Measurements from ENCODE around the gene LRP1B.

LRP1B gene

DNA sequence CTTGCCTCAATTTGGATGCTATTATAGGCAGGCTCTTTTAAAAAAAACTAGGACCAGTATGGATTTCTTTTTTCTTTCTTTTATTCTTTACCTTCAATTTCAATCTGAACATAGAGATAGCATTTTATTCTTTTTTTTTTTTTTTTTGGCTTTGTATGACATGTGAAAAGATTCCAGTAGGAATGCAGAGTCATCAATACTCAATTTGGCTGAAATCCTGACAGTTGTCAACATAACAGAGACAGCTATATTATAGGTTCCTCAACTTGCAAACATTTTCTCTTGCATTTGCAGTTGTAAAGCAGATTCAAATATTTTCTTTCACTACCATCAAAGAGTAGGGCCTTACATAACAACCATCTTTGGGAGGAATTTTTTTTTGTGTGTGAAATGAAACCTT, 334.4 kb downstream of the LRP1B start:
- in situ Hi-C loops (cut with MboI; ENCODE audit: low sequenced_read_pairs), result no loop called here

DNA sequence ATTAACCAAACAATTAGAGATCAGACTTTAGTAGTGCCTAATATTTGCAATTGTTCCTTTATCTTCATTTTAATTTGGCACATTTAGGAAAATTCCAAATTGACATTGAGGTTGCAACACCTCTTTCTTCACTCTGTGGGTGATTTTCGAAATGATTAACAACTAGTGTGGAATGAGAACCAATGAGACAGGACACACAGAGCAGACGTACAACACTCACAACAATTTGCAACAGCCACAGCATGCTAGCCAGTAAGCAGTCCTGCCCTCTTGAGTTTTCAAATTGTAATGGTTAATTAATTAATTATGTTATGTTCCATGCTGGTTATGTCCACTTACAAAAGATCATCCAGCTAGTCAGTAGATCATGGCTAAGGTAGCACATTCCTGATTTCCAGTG, 339.3 kb downstream of the LRP1B start:
- in situ Hi-C loops (cut with MboI; ENCODE audit: low sequenced_read_pairs), result no loop called here

DNA sequence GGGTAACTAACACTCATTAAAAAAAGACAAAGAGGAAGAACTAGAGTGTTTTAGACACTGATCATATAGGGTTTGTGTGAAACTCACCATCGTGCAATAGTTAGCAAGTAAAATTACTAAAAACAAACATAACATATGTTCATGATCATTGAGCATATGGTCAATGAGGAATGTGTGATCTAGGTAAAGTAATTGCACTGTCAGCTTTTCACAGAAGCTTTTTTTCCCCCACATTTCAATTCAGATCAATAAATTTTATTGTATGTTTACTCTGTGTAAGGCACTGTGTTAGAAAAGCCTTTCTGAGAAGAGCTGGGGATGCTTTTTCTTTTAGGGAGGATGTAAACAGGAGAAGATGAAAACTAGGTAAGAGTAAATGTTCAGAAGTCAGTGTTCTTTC, 348.2 kb downstream of the LRP1B start:
- in situ Hi-C loops (cut with MboI; ENCODE audit: low sequenced_read_pairs), result no loop called here

DNA sequence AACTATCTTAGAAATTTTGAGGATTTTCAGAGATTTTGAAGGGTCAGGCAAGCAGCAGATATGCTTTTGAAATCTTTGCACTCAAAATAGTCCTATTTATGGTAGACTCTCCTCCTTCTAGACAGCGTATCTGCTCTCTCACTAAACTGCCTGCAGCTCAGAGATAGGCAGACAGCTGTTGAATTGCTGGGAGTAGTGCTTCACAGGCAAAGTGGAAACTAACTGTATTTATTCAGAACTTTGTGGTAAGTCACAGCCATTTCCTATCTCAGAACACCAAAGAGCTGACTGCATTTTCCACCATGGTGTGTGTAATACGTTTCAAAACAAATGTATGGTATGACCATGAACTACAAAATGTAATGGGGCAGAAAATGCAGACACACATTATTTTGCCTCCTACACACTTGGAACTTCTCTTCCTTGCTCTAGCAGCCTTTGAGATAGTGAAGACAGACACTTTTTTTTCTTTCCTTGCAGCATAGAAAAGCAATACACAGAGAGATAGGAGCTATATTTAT, 352.4 kb downstream of the LRP1B start:
- in situ Hi-C loops (cut with MboI; ENCODE audit: low sequenced_read_pairs), result no loop called here

DNA sequence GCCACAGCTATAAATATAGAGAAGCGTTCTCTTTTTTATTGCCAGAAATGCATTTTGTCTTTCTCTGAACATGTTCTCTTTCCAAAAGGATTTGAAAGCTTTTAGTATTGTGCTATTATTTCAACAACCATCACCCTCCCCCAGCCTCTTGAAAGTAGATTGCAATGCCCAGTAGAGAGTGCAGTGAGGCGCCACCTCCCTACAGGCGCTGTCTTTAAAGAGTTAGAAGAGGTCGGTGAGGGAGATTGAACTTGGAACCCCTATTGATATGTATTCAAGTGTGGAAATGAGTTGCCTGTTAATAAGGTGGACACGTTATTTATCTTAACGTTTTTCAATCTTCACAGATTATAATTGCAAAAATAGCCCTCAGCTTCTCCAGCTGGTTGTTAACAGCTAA, 360.3 kb downstream of the LRP1B start:
- in situ Hi-C loops (cut with MboI; ENCODE audit: low sequenced_read_pairs), result no loop called here

DNA sequence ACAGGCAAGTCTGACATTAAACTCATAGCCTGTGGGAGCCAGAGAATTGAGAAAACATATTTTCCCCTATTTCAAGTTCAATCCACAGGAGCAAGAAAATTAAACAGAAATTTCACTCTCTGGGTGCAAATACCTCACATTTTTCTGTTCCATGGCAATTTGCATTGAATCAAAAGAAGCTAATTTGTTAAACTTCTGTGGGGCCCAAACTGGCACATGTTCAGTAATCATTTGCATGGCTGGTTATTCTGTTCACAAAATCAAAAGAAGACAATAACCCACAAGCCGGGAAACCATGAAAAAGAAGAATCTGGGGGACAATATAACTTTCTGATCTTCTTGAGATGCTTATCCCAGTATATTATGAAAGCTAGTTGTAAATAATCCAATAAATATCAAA, 363.1 kb downstream of the LRP1B start:
- in situ Hi-C loops (cut with MboI; ENCODE audit: low sequenced_read_pairs), result no loop called here

DNA sequence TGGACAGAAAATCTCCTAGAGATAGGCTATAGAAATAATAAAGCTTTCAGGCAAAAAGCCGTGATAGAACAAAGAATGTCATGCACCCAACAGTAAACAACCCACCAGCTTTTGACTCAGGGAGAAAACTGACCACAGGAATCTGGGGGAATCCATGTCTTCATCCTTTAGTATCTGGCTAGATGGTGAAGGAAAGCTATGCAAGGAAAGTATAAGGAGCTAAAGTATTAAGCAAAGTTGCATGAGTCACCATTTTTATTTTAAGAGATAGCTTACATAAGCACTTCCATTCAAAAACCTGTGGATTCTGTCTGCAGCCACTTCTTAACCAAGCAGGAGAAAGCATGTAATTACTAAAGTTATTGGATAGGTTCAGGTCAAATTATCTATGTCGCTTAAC, 363.8 kb downstream of the LRP1B start:
- in situ Hi-C loops (cut with MboI; ENCODE audit: low sequenced_read_pairs), result no loop called here

DNA sequence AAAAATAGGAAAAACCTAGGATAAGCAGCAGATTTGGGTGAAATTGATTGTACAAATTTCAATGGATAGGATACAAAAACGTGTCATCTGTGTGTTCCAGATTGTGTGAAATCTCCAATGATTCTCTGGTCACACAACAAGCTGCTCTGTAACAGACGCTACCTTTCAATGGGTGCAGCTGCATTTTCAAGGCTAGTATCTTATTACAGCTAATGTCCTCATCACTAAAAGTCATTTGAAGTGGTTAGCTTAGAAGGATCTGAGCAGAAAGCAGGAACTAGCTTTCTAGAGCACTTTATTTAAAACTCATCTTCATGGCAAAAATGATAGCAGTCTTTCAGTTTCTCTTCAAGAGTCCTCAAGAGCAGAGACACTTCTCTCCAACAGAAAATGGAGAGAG, 364.6 kb downstream of the LRP1B start:
- in situ Hi-C loops (cut with MboI; ENCODE audit: low sequenced_read_pairs), result no loop called here

DNA sequence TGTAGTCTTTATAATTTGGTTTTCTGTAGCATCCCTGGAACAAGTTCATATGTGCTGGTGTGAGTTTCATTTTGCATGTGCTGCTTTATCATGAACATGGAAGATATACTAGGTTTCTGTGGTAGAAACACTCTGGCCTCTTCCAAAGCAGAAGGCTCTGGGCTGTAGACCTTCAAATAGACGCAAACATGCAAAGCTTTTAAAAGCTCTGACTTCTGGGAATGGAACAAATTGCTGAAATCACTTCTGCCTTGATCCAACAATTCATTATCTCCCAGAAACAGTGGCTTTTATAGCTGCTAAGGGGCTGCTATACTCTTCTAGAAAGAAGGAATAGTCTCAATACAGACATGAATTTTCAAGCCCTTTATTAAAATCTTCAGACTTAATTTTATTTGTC, 382.2 kb downstream of the LRP1B start:
- in situ Hi-C loops (cut with MboI; ENCODE audit: low sequenced_read_pairs), result no loop called here

DNA sequence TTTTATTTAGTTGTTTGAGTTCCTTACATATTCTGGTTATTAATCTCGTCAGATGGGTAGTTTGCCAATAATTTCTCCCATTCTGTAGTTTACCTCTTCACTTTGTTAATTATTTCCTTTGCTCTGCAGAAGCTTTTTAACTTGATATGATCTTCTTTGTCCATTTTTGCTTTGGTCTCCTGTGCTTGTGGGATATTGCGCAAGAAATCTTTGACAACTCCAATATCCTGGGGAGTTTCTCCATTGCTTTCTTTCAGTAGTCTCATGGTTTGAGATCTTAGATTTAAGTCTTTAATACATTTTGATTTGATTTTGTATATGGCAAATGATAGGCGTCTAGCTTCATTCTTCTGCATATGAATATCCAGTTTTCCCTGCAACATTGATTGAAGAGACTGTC, 389.2 kb downstream of the LRP1B start:
- in situ Hi-C loops (cut with MboI; ENCODE audit: low sequenced_read_pairs), result no loop called here

DNA sequence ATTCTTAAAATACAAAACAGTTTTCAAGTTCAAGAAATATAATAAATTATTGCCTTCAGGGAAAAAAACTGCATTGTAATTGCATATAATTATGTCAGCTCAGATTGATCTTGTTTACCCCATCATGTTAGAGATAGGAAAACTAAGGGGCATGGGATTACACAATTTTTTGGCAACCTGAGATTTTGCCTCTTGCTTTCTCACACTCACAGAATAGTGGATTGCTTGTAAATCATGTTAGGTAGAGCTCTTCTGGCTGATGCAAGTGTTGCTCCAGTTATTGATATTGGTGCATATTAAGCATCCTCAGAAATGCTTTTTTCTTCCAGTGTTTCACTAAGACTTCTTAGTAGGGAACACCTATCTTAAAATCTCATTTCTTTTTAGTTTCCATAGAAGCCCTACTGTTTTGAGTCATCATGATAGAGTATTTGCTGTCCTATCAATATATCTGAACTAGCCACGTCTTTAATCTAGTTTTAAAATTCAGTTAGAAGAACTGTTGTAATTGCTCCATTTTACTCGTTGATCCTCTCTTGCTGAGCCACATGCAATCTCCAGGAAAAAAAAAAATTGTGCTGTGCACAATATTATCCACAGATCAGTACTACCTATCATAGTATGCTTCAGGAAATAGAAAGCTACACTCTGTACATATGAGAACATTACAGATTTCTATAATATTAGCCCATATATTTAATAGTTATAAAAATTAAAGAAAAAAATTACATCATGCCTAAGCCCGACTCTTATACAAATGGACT, 393.1 kb downstream of the LRP1B start:
- in situ Hi-C loops (cut with MboI; ENCODE audit: low sequenced_read_pairs), result no loop called here

DNA sequence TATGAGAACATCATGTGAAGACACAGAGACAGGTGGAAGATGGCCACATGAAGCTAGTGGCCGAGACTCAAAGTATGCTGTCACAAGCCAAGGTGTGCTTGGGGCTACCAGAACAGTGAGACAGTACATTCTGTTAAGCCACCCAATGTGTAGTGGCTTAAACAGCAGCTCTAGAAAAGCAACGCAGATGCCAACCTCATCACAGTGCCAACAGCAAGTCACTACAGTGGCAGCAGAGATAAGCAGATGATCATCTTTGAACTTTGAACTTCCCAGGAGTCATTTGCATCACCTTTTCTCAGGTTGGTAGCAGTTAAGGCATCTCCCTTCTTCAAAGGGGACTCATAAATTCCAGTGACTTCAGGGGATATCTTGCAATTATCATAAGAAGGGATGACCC, 394.4 kb downstream of the LRP1B start:
- in situ Hi-C loops (cut with MboI; ENCODE audit: low sequenced_read_pairs), result no loop called here

DNA sequence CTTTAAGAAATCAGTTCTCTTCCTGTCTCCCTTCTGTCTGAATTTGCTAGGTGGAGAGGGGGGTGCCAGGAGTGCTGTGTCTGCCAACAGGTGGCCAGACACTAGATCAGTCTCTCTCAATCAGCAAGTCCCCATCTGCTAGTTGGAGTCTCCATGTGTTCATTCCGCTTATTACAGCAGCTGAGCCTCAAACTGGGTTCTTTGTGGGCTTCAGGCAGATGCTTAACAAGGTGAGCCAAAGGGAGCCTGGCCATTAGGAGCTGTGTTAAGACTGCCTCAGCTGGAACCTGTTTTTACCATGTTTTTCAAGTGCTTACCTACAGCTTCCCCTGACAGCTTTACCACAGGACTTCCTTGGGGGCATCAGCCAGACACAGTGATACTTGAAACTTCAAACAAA, 401.9 kb downstream of the LRP1B start:
- in situ Hi-C loops (cut with MboI; ENCODE audit: low sequenced_read_pairs), result no loop called here

DNA sequence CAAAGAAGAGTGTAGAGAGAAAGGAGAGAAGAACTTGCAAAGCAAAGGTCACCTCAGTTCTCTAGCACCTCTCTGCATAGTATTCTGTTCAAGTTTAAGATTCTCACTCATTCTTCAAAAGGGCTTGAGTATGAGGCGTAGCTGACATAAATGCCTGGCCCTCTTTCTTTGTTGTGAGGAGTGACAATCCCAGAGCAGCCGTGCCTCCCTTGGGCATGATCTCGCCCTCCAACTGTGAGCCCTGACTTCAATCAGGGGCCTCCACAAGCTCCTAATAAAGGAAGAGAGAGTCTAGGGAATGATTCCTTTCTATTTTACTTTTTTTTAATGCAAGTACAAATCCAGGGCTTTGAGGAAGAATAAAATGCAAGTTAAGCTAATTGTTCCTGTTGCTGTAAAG, 402.7 kb downstream of the LRP1B start:
- in situ Hi-C loops (cut with MboI; ENCODE audit: low sequenced_read_pairs), result no loop called here

DNA sequence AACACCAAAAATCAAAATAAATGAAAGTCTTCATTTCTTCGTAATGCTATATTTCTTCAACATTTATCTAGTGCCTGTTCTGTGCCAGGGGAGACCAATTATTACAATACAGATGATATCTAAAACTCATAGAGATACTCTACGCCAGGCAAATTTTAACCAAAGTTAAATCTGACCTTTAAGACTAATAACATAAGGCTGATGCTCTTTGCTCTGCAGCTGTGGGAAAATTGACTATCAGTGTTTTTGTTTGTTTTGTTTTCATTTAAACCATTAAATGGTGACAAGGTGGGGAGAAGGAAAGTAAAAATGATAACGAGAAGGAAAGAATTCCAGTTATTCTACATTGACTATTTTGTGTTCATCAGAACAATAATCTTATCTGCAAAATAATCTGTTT, 406.4 kb downstream of the LRP1B start:
- in situ Hi-C loops (cut with MboI; ENCODE audit: low sequenced_read_pairs), result no loop called here

DNA sequence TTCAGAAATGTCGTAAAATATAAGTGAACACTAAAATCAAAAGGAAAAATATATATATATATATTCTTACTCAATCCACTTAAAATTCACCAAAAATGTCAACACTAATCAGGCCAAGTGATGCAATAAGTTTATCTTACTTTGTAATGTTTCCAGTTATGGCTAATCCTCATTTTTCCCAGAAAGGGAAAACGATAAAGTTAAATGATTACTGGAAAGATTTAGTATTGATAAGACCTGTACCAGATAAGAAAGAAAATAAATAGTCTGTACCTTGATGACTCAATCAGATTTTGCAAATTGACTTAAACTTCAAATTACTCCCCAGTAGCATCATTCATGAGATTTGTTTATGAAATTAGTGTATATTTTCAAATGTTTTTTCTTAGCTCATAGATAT, 407.0 kb downstream of the LRP1B start:
- in situ Hi-C loops (cut with MboI; ENCODE audit: low sequenced_read_pairs), result no loop called here

DNA sequence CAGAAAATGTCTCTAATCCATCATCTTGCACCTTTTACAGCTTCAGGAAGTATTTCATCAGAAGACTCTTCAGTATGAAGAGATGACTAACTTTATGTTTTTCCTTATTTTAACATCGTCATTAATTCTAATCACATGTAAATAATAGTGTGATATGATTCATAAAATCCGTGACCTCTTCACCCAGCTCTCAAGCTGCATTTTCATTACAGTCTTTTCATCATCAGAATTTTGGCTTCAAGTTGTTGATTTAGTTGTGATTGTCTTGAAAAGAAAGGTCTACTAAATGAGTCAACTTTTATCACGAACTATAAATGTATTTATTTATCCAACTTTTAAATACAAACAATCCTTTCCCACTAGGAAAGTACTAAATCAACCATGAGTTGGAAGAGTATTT, 410.3 kb downstream of the LRP1B start:
- in situ Hi-C loops (cut with MboI; ENCODE audit: low sequenced_read_pairs), result no loop called here

DNA sequence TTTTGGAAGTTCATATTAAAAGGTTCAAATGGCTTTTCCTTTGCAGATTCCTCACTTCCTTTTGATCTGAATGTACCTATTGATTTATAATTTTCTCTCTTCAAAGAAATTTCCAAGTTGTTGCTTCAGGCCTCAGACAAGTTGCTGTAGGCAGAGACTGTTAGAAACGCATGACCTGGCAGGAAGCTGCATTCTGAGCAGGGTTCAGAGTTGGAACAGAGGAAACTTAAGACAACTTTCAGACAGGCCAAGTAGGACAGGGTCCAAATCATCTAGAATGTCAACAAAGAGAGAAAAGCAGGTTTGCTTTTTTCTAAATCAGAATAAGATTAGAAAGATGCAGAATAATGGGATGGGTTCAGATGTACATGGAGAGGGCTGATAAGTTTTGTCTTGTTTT, 416.3 kb downstream of the LRP1B start:
- in situ Hi-C loops (cut with MboI; ENCODE audit: low sequenced_read_pairs), result no loop called here

DNA sequence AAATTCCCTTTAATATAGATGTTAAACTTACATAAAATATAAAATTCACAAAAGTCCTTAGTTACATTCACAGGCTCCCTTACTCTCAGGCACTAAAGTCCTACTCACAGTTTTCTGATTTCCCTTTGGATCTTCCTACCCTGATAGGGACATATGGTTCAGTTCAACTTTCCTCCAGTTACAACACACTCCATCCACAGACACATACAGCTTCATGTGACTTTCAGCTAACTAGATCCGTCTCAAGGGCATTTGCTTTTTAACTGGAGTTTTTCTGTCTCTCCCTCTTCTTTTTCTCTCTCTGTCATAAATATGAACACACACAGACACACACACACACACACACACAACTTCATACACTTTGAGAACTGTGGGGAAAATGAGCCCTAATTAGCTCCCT, 419.2 kb downstream of the LRP1B start:
- in situ Hi-C loops (cut with MboI; ENCODE audit: low sequenced_read_pairs), result no loop called here

DNA sequence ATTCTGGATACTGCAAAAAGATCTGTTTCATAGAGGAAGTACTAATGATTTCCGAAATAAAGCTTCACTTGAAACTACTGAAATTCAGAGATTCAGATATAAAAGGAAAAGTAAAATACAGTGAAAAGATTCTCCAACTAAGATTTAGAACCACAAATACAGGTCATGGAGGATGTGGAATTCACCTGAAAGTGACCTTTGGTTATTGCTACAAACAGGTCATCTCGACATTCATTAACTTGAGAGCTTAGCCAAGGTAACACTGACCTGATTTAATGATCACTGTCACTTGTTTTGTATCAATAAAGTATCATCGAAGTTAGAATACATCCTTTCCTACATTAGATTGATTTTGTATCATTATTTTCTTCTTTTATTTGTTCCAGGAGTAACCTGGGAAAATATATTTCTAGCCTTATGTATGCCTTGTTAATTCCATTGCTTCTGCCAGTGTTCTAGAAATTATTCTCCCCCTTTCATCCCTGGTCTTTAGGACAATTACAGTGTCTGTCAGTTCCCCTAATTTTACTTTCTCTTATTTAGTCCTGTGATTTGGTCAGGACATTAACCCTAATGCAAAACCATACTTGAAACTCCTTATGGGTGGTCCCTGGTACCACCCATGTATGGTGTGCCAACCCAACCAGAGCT, 420.1 kb downstream of the LRP1B start:
- in situ Hi-C loops (cut with MboI; ENCODE audit: low sequenced_read_pairs), result no loop called here

DNA sequence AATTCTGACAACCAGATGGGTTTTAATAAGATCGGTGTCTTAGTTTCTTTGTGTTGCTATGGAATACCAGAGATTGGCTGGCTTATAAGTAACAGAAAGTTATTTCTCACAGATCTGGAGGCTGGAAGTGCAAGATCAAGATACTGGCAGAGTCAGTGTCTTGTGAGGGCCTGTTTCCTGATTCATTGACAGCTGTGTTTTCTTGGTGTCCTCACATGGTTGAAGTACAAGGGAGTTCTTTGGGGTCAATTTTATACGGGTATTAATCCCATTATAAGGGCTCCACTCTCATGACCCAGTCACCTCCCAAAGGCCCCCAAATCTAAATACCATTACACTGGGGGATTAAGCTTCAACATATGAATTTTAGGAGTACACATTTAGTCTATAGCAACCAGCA, 421.1 kb downstream of the LRP1B start:
- in situ Hi-C loops (cut with MboI; ENCODE audit: low sequenced_read_pairs), result no loop called here

DNA sequence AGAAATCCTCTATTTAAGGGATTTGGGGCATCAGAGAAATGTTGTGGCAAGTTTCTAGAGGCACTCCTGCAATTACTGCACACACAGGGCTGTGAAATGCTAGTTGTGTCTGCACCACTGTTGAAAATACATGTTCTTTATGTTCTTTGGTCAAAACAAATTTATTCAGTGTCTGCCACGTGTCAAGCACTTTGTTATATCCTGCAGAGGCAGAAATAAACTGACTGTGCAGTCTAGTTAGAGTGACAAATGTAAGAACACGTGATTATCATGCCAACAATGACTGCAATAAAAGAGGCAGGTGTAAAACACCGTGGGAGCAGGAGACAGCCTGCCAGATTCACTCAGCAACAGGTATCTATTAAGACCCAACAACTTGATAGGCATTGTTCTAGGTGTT, 423.3 kb downstream of the LRP1B start:
- in situ Hi-C loops (cut with MboI; ENCODE audit: low sequenced_read_pairs), result no loop called here

DNA sequence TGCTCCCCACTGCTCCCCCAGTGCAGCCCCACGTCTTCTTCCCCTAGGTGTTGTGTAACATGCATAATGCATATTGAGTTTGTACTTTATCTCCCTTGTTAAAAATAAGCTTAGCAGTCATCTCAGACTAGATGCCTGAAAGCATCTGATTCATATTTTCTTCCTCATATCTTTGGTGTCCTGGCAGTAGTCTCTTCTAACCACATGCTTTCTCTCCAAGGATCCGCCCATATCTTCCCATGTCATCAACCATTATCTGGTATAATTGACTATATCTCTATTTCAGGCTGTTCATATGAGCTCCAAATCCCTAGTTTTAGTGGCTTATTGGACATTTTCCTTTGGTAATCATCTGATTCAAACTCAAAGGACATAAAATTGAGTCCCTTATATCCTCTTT, 426.3 kb downstream of the LRP1B start:
- in situ Hi-C loops (cut with MboI; ENCODE audit: low sequenced_read_pairs), result no loop called here
